CD4-positive, alpha-beta memory T cell (primary cell): ENCODE measurements around the gene MSANTD1. TPM values are rescaled to one million over a fixed set of nuclear protein-coding genes. Genes with fewer than 3 reads are reported as not detected.

Experiments used
- CTCF ChIA-PET: fragments of 350-600 bp; sonication (Branson Sonifier 250); formaldehyde crosslinking; loops from one replicate; lab custom pipeline; 2021; ENCODE audit warnings: inconsistent platforms; ENCODE audit not compliant: partially characterized antibody; lab: Charles Lee
- POLR2A ChIA-PET: fragments of 350-600 bp; sonication (Branson Sonifier 250); formaldehyde crosslinking; loops from one replicate; lab custom pipeline; 2021; ENCODE audit not compliant: partially characterized antibody; lab: Charles Lee
- DNase-seq, 5 donors: peaks; one replicate each; pipeline versions ENCODE4 v3.0.0 to v3.0.0-alpha.2; 2020 to 2022; ENCODE audit warnings: mixed read lengths in 1 of 5
- H3K27ac ChIP-seq: one replicate; pipeline ENCODE4 v1.7.0; 2013; ENCODE audit warnings: low read depth, low read length
- H3K27me3 ChIP-seq: 2 replicates; pipeline ENCODE4 v1.7.0; 2013; ENCODE audit warnings: mild to moderate bottlenecking, low read length, moderate library complexity; ENCODE audit not compliant: insufficient read depth
- H3K36me3 ChIP-seq: 2 replicates; pipeline ENCODE4 v1.7.0; 2013; ENCODE audit warnings: mild to moderate bottlenecking, low read length, moderate library complexity; ENCODE audit not compliant: insufficient read depth
- H3K4me1 ChIP-seq: 2 replicates; pipeline ENCODE4 v1.7.0; 2013; ENCODE audit warnings: mild to moderate bottlenecking, low read length, moderate library complexity; ENCODE audit not compliant: insufficient read depth
- H3K4me3 ChIP-seq, 2 donors: one replicate each; pipeline ENCODE4 v1.7.0; 2013; ENCODE audit warnings: low read length in 2 of 2, mild to moderate bottlenecking in 1 of 2
- H3K9me3 ChIP-seq, 2 donors: one replicate each; pipeline ENCODE4 v1.7.0; 2013; ENCODE audit warnings: low read length in 2 of 2, control low read depth in 1 of 2; ENCODE audit not compliant: control insufficient read depth in 1 of 2
- H3K27ac Mint-ChIP-seq, 7 donors: one replicate each; pipeline ENCODE4 v1.8.0; 2020 to 2021; ENCODE audit warnings: mixed read lengths in 7 of 7, mild to moderate bottlenecking in 6 of 7, inconsistent platforms in 3 of 7, moderate library complexity in 3 of 7
- H3K27me3 Mint-ChIP-seq, 2 donors: one replicate each; pipeline ENCODE4 v1.8.0; 2020 to 2021; ENCODE audit warnings: mixed read lengths in 2 of 2
- H3K36me3 Mint-ChIP-seq, 2 donors: one replicate each; pipeline ENCODE4 v1.8.0; 2020 to 2021; ENCODE audit warnings: mixed read lengths in 2 of 2, inconsistent platforms in 1 of 2, mild to moderate bottlenecking in 1 of 2
- H3K4me1 Mint-ChIP-seq, 4 donors: one replicate each; pipeline ENCODE4 v1.8.0; 2020 to 2021; ENCODE audit warnings: mixed read lengths in 4 of 4, mild to moderate bottlenecking in 1 of 4
- H3K4me3 Mint-ChIP-seq, 8 donors: one replicate each; pipeline ENCODE4 v1.8.0; 2020 to 2021; ENCODE audit warnings: mixed read lengths in 8 of 8, mild to moderate bottlenecking in 7 of 8, moderate library complexity in 6 of 8, inconsistent platforms in 3 of 8
- H3K9me3 Mint-ChIP-seq, 8 donors: one replicate each; pipeline ENCODE4 v1.8.0; 2020 to 2021; ENCODE audit warnings: mixed read lengths in 8 of 8, mild to moderate bottlenecking in 5 of 8, inconsistent platforms in 3 of 8, moderate library complexity in 1 of 8
- intact Hi-C: fragments of 100-400 bp; cut with micrococcal nuclease; formaldehyde crosslinking; loops from one replicate; pipeline ENCODE4 v1.15.1; 2023
- polyA plus RNA-seq, 2 donors: library from polyadenylated mRNA; unstranded; fragments of 300-500 nt; fragmentation: Illumina TruSeq; gene quantifications; one replicate each; pipeline ENCODE4 v1.2.3, GENCODE V29; 2021
- total RNA-seq, 2 experiments: library from RNA; stranded (reverse); gene quantifications; one replicate each; pipeline ENCODE4 v1.2.3, GENCODE V29; 2021

The MSANTD1 gene
- total and polyA plus RNA-seq, 4 experiments from 2014 or later = 0.08 to 2.2 (median 2.0) TPM; not detected in 1

GRCh38 chr4:3210467-3210866 lies 38.5 kb upstream of the MSANTD1 start:
- no peaks in the 10 kb centered on the region for H3K4me1 Mint-ChIP-seq
- H3K27me3 Mint-ChIP-seq = no peaks in the 10 kb centered on the region
- H3K27ac Mint-ChIP-seq = no peak overlapping the region
- ChIA-PET POLR2A (no interaction called here), CTCF (interaction anchor here (1.4 to 3.5 kb wide), 3 partner anchors 14 to 136 kb away, joined by 3 to 18 read pairs (median 3); no protein-coding TSS in a partner anchor)
- intact Hi-C loops = no loop called here
- no peak overlapping the region for H3K27ac ChIP-seq
- no peaks in the 10 kb centered on the region for H3K27me3 ChIP-seq
- H3K4me3 ChIP-seq = no peak overlapping the region
- peaks cover 60% of the 10 kb centered on the region for H3K36me3 ChIP-seq
- no peaks in the 10 kb centered on the region for H3K9me3 ChIP-seq
- peaks cover 57 to 77% of the 10 kb centered on the region in 2 donors for H3K36me3 Mint-ChIP-seq
- H3K4me3 Mint-ChIP-seq = no peak overlapping the region
- DNase-seq = no peak
- H3K9me3 Mint-ChIP-seq = no peaks in the 10 kb centered on the region
- no peaks in the 10 kb centered on the region for H3K4me1 ChIP-seq

GRCh38 chr4:3211866-3212265 lies 37.1 kb upstream of the MSANTD1 start:
- no peaks in the 10 kb centered on the region for H3K9me3 Mint-ChIP-seq
- Histone ChIP-seq H3K27ac (no peak overlapping the region), H3K27me3 (no peaks in the 10 kb centered on the region), H3K4me3 (no peak overlapping the region), H3K4me1 (no peaks in the 10 kb centered on the region), H3K36me3 (peaks cover 64% of the 10 kb centered on the region), H3K9me3 (no peaks in the 10 kb centered on the region)
- H3K27me3 Mint-ChIP-seq = no peaks in the 10 kb centered on the region
- POLR2A ChIA-PET = no interaction called here
- H3K4me1 Mint-ChIP-seq = no peaks in the 10 kb centered on the region
- no peak overlapping the region for H3K27ac Mint-ChIP-seq
- H3K36me3 Mint-ChIP-seq = peaks cover 60 to 82% of the 10 kb centered on the region in 2 donors
- CTCF ChIA-PET = interaction anchor here (1.0 to 3.5 kb wide), 3 partner anchors 11 to 134 kb away, joined by 3 to 18 read pairs (median 3); no protein-coding TSS in a partner anchor
- no peak for DNase-seq
- intact Hi-C loops = no loop called here
- no peak overlapping the region for H3K4me3 Mint-ChIP-seq

GRCh38 chr4:3212391-3213105 lies 36.4 kb upstream of the MSANTD1 start:
- CTCF ChIA-PET = interaction anchor here (1.0 kb wide), 1 partner anchor 11 kb away, joined by 3 read pairs; no protein-coding TSS in a partner anchor

GRCh38 chr4:3213106-3213425 lies 35.9 kb upstream of the MSANTD1 start:
- intact Hi-C loops = no loop called here
- no peaks in the 10 kb centered on the region for H3K9me3 ChIP-seq
- POLR2A ChIA-PET = no interaction called here
- peaks cover 60 to 82% of the 10 kb centered on the region in 2 donors for H3K36me3 Mint-ChIP-seq
- H3K4me1 ChIP-seq = no peaks in the 10 kb centered on the region
- H3K27me3 ChIP-seq = no peaks in the 10 kb centered on the region
- no peaks in the 10 kb centered on the region for H3K27me3 Mint-ChIP-seq
- H3K9me3 Mint-ChIP-seq = no peaks in the 10 kb centered on the region
- no peak overlapping the region for H3K27ac Mint-ChIP-seq
- H3K27ac ChIP-seq = no peak overlapping the region
- no peak overlapping the region for H3K4me3 ChIP-seq
- DNase-seq = no peak
- H3K4me1 Mint-ChIP-seq = no peaks in the 10 kb centered on the region
- CTCF ChIA-PET = no interaction called here
- H3K36me3 ChIP-seq = peaks cover 67% of the 10 kb centered on the region
- no peak overlapping the region for H3K4me3 Mint-ChIP-seq

More at GRCh38 chr4:3212391-3213105, 36.4 kb upstream of the MSANTD1 start:
- no peaks in the 10 kb centered on the region for H3K4me1 Mint-ChIP-seq
- H3K27me3 Mint-ChIP-seq = no peaks in the 10 kb centered on the region
- H3K36me3 Mint-ChIP-seq = peaks cover 59 to 81% of the 10 kb centered on the region in 2 donors
- no peaks in the 10 kb centered on the region for H3K9me3 Mint-ChIP-seq
- POLR2A ChIA-PET = no interaction called here
- H3K36me3 ChIP-seq = peaks cover 64% of the 10 kb centered on the region
- no peak overlapping the region for H3K27ac ChIP-seq
- H3K9me3 ChIP-seq = no peaks in the 10 kb centered on the region
- intact Hi-C loops = no loop called here
- H3K27me3 ChIP-seq = no peaks in the 10 kb centered on the region
- H3K4me3 ChIP-seq = no peak overlapping the region
- H3K4me3 Mint-ChIP-seq = no peak overlapping the region
- H3K27ac Mint-ChIP-seq = no peak overlapping the region
- DNase-seq = no peak
- no peaks in the 10 kb centered on the region for H3K4me1 ChIP-seq

GRCh38 chr4:3213661-3214250 lies 35.2 kb upstream of the MSANTD1 start:
- no peaks in the 10 kb centered on the region for H3K9me3 Mint-ChIP-seq
- ChIA-PET POLR2A (interaction anchor here (1.4 kb wide), 1 partner anchor 11 kb away, joined by 7 read pairs; no protein-coding TSS in a partner anchor), CTCF (interaction anchor here (0.8 kb wide), 1 partner anchor 21 kb away, joined by 4 read pairs; no protein-coding TSS in a partner anchor)
- intact Hi-C loops = no loop called here
- no peak overlapping the region for H3K4me3 Mint-ChIP-seq
- Histone ChIP-seq H3K9me3 (no peaks in the 10 kb centered on the region), H3K36me3 (peaks cover 67% of the 10 kb centered on the region), H3K27me3 (no peaks in the 10 kb centered on the region), H3K27ac (no peak overlapping the region), H3K4me3 (no peak overlapping the region), H3K4me1 (no peaks in the 10 kb centered on the region)
- peaks cover 0 to 3% (median 0%) of the 10 kb centered on the region in 4 donors for H3K4me1 Mint-ChIP-seq
- DNase-seq = no peak
- H3K36me3 Mint-ChIP-seq = peaks cover 59 to 82% of the 10 kb centered on the region in 2 donors
- no peaks in the 10 kb centered on the region for H3K27me3 Mint-ChIP-seq
- H3K27ac Mint-ChIP-seq = no peak overlapping the region

GRCh38 chr4:3215256-3215655 lies 33.7 kb upstream of the MSANTD1 start:
- Histone ChIP-seq H3K4me3 (no peak overlapping the region), H3K36me3 (peaks cover 62% of the 10 kb centered on the region), H3K9me3 (no peaks in the 10 kb centered on the region), H3K4me1 (no peaks in the 10 kb centered on the region), H3K27me3 (no peaks in the 10 kb centered on the region), H3K27ac (no peak overlapping the region)
- Mint-ChIP-seq H3K4me3 (no peak overlapping the region), H3K9me3 (no peaks in the 10 kb centered on the region), H3K4me1 (peaks cover 0 to 7% (median 2%) of the 10 kb centered on the region in 4 donors), H3K27me3 (no peaks in the 10 kb centered on the region), H3K36me3 (peaks cover 51 to 82% of the 10 kb centered on the region in 2 donors), H3K27ac (no peak overlapping the region)
- no peak for DNase-seq
- intact Hi-C loops = no loop called here
- POLR2A ChIA-PET = interaction anchor here (1.4 kb wide), 1 partner anchor 13 kb away, joined by 7 read pairs; no protein-coding TSS in a partner anchor
- CTCF ChIA-PET = no interaction called here

GRCh38 chr4:3215733-3216132 lies 33.2 kb upstream of the MSANTD1 start:
- Histone ChIP-seq H3K4me3 (no peak overlapping the region), H3K4me1 (no peaks in the 10 kb centered on the region), H3K36me3 (peaks cover 59% of the 10 kb centered on the region), H3K27me3 (no peaks in the 10 kb centered on the region), H3K27ac (no peak overlapping the region), H3K9me3 (no peaks in the 10 kb centered on the region)
- H3K4me3 Mint-ChIP-seq = no peak overlapping the region
- DNase-seq = no peak
- intact Hi-C loops = no loop called here
- H3K9me3 Mint-ChIP-seq = no peaks in the 10 kb centered on the region
- no peaks in the 10 kb centered on the region for H3K27me3 Mint-ChIP-seq
- ChIA-PET CTCF (no interaction called here), POLR2A (no interaction called here)
- no peak overlapping the region for H3K27ac Mint-ChIP-seq
- H3K36me3 Mint-ChIP-seq = peaks cover 55 to 80% of the 10 kb centered on the region in 2 donors
- H3K4me1 Mint-ChIP-seq = peaks cover 0 to 7% (median 2%) of the 10 kb centered on the region in 4 donors
